Neuron (in vitro differentiated cells): ENCODE data around the gene ZNF627.
"Not testable (repeated sequence)": the region's sequence is repeated elsewhere in the genome, so short reads cannot be mapped to it uniquely, and the experiment has no call there.

Experiments
- H2AFZ ChIP-seq: one replicate; pipeline ENCODE4 v1.6.1; 2013; ENCODE audit warnings: low read depth, mild to moderate bottlenecking, inconsistent platforms, low read length, moderate library complexity
- H3K27me3 ChIP-seq: one replicate; pipeline ENCODE4 v1.6.1; 2013; ENCODE audit warnings: low read length; ENCODE audit not compliant: insufficient read depth
- H3K36me3 ChIP-seq: one replicate; pipeline ENCODE4 v1.6.1; 2013; ENCODE audit warnings: low read length; ENCODE audit not compliant: insufficient read depth
- H3K4me1 ChIP-seq: one replicate; pipeline ENCODE4 v1.6.1; 2013; ENCODE audit warnings: low read length; ENCODE audit not compliant: insufficient read depth
- H3K4me3 ChIP-seq: 2 replicates; pipeline ENCODE4 v1.5.1; 2013; ENCODE audit warnings: mild to moderate bottlenecking, low read length, moderate library complexity
- H3K9me3 ChIP-seq: one replicate; pipeline ENCODE4 v1.6.1; 2013; ENCODE audit warnings: low read length

The ZNF627 gene

DNA sequence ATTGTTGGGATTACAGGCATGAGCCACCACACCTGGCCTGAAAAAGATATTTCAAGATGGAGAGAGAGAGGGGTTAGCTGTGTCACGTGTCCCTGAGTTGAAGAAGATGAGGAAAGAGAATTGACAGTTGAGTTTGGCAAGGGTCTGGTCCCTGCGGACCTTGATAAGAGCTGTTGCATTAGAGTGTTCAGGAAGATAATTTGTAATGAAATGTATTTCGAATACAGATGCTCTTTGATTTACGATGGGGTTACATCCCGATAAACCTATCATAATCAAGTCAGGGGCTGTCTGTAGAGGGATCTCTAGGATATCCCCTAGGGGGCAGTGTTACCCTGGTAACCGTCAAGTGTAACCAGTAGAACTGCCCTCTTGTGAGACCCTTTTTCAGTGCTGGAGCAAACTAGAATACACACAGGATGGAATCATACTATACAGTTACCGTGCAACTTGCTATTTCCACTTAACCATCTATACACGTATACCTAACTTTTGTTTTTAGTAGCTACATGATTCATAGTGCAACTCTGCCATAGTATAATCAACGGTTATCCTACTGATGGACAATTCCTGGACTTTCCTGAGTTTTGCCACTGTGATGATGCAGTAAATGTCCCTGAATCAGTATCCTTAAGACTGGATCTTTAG lies 36.8 kb upstream of the ZNF627 start:
- Histone ChIP-seq H3K4me3 (no peak overlapping the region), H2AFZ (no peak overlapping the region), H3K4me1 (peaks cover 9% of the 10 kb centered on the region), H3K9me3 (no peaks in the 10 kb centered on the region), H3K36me3 (peaks cover 5% of the 10 kb centered on the region), H3K27me3 (no peaks in the 10 kb centered on the region)

DNA sequence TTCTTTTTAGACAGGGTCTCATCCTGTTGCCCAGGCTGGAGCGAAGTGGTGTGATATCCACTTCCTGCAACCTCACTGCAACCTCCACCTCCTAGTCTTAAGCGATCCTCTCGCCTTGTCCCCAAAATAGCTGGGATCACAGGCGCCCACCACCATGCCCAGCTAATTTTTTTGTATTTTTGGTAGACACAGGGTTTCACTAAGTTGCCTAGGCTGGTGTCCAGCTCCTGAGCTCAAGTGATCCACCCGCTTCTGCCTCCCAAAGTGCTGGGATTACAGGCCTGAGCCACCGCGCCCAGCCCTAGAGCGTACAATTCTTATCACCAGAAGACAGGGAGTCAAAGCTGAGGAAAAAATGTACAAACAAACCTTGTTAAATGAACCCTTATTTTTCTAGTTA lies 33.8 kb upstream of the ZNF627 start:
- Histone ChIP-seq H3K4me1 (peaks cover under 1% of the 10 kb centered on the region), H3K36me3 (no peaks in the 10 kb centered on the region), H3K9me3 (no peaks in the 10 kb centered on the region), H2AFZ (no peak overlapping the region), H3K4me3 (no peak overlapping the region), H3K27me3 (no peaks in the 10 kb centered on the region)

DNA sequence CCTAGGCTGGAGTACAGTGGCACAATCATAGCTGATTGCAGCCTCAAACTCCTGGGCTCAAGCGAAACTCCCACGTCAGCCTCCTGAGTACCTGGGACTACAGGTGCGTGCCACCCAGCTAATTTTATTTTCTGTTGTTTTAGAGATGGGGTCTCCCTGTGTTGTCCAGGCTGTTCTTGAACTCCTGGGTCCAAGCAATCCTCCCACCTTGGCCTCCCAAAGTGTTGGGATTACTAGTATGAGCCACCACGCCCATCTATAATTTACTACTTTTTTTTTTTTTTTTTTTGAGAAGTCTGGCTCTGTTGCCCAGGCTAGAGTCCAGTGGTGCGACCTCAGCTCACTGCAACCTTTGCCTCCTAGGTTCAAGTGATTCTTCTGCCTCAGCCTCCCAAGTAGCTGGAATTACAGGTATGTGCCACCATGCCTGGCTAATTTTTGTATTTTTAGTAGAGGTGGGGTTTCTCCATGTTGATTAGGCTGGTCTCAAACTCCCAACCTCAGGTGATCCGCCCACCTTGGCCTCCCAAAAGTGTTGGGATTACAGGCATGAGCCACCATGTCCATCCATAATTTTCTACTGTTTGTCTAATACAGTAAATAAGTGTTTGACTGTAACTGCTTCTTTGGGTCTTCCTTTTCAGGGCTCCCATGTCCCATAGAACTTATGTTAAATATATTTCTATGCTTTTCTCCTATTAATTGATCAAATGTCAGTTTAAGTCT lies 33.0 kb upstream of the ZNF627 start:
- not testable (repeated sequence) for H3K36me3 ChIP-seq, H3K4me3 ChIP-seq, H3K27me3 ChIP-seq, H3K4me1 ChIP-seq, H2AFZ ChIP-seq, H3K9me3 ChIP-seq

DNA sequence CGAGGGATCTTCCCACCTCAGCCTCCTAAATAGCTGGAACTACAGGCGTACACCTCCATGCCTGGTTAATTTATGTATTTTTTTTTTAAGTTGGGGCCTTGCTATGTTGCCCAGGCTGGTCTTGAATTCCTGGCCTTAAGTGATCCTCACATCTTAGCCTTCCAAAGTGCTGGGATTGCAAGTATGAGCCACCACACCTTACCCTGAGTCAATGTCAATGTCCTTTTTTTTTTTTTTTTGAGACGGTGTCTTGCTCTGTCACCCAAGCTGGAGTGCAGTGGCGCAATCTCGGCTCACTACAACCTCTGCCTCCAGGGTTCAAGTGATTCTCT lies 31.7 kb upstream of the ZNF627 start:
- H2AFZ ChIP-seq, H3K27me3 ChIP-seq, H3K36me3 ChIP-seq, H3K4me3 ChIP-seq, H3K4me1 ChIP-seq, H3K9me3 ChIP-seq: not testable (repeated sequence)

DNA sequence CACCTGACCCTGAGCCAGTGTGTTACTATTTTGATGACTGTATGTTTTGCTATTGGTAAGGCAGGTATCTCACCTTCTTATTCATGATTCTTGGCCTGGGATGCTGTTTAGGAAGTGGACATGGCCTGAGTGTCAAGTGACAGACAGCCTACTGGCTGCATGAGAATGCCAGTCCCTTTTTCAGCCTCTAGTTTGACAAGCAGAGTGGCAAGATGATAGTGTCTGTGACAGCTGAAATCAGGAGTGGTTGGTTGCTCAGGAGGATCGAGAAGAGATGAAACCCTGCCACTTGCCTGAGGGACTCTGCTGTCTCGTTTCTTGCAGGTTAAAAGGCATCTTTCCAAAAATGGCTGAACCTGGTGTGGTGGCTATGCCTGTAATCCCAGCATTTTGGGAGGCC lies 31.1 kb upstream of the ZNF627 start:
- H2AFZ ChIP-seq = no peak overlapping the region
- H3K36me3 ChIP-seq = no peaks in the 10 kb centered on the region
- H3K4me3 ChIP-seq = no peak overlapping the region
- no peaks in the 10 kb centered on the region for H3K4me1 ChIP-seq
- H3K27me3 ChIP-seq = no peaks in the 10 kb centered on the region
- no peaks in the 10 kb centered on the region for H3K9me3 ChIP-seq

DNA sequence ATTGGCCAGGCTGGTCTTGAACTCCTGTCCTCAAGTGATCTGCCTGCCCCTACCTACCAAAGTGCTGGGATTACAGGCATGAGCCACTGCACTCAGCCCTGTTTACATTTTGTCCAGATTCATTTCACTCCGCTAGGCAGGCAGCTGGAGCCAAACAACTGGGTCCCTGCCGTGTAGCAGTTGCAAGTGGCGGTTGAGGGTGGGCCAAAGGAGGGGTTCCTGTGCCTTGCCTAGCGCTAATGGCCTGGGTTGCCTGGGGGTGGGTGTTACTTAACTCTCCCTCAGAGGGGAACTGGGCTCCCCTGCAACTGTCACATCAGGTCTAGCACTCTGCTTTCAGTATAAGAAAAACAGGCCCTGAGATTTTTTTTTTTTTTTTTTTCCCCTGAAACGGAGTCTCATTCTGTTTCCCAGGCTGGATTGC lies 27.2 kb upstream of the ZNF627 start:
- H3K36me3 ChIP-seq = no peaks in the 10 kb centered on the region
- no peaks in the 10 kb centered on the region for H3K27me3 ChIP-seq
- H3K4me3 ChIP-seq = no peak overlapping the region
- no peak overlapping the region for H2AFZ ChIP-seq
- H3K4me1 ChIP-seq = no peaks in the 10 kb centered on the region
- no peaks in the 10 kb centered on the region for H3K9me3 ChIP-seq

DNA sequence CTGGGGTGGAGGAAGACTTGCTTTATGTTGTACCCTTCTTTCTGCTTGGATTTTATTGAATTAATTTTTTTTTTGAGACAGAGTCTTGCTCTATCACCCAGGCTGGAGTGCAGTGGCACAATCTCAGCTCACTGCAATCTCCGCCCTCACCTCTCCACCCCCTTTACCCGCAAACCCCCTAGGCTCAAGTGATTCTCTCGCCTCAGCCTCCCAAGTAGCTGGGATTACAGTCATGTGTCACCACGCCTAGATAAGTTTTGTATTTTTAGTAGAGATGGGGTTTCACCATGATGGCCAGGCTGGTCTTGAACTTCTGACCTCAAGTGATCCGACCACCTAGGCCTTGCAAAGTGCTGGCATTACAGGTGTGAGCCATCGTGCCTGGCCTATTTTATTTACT lies 23.9 kb upstream of the ZNF627 start:
- not testable (repeated sequence) for H3K4me3 ChIP-seq, H3K9me3 ChIP-seq, H2AFZ ChIP-seq, H3K4me1 ChIP-seq, H3K36me3 ChIP-seq, H3K27me3 ChIP-seq

DNA sequence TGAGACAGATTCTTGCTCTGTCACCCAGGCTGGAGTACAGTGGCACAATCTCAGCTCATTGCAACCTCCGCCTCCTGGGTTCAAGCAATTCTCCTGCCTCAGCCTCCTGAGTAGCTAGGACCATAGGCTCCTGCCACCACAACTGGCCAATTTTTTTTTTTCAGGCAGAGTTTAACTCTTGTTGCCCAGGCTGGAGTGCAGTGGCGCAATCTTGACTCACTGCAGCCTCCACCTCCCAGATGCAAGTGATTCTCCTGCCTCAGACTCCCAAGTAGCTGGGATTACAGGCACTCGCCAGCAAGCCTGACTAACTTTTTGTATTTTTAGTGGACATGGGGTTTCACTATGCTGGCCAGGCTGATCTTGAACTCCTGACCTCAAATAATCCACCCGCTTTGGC lies 23.5 kb upstream of the ZNF627 start:
- not testable (repeated sequence) for H3K4me1 ChIP-seq, H3K9me3 ChIP-seq, H3K36me3 ChIP-seq, H2AFZ ChIP-seq, H3K4me3 ChIP-seq, H3K27me3 ChIP-seq

DNA sequence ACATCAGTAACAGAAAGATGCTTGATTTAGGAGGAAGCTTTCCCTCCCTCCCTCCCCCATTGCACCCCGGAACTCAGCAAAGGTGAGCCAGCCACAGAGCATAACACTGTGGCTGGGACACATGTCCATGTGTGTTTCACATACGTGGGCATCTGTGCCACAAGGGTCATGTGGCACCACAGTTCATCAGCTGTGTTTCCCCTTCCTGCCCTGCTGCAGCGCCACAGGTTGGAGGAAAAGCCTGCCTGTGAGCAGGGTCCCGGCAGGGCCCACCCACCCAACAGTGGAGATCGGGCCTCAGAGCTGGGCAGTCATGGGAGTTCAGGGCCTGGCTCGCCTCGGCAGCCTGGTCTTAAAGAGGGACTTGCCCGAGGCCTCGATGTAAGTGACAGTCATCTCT lies 22.6 kb upstream of the ZNF627 start:
- Histone ChIP-seq H3K4me3 (no peak overlapping the region), H2AFZ (no peak overlapping the region), H3K27me3 (no peaks in the 10 kb centered on the region), H3K4me1 (peaks cover 9% of the 10 kb centered on the region), H3K36me3 (no peaks in the 10 kb centered on the region), H3K9me3 (no peaks in the 10 kb centered on the region)

DNA sequence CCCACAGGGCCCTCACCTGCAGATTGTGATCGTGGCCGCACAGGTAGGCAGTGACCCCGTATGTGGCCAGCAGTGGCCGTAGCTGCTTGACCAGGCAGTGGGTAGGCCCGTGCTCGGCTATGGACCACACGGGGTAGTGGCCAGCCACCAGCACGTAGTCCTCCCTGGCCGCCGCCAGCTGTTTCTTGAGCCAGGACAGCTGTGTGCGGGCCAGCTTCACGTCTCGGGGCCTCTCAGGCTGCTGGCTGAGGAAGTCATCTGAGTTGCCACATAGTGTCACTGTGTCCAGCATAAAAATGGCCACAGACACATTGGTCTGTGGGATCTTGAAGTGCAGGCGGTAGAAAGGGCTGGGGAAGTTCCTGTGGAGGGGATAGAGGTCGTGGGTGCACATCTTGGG lies 21.1 kb upstream of the ZNF627 start:
- Histone ChIP-seq H3K36me3 (no peaks in the 10 kb centered on the region), H3K27me3 (no peaks in the 10 kb centered on the region), H2AFZ (no peak overlapping the region), H3K4me3 (no peak overlapping the region), H3K9me3 (no peaks in the 10 kb centered on the region), H3K4me1 (peaks cover 9% of the 10 kb centered on the region)

DNA sequence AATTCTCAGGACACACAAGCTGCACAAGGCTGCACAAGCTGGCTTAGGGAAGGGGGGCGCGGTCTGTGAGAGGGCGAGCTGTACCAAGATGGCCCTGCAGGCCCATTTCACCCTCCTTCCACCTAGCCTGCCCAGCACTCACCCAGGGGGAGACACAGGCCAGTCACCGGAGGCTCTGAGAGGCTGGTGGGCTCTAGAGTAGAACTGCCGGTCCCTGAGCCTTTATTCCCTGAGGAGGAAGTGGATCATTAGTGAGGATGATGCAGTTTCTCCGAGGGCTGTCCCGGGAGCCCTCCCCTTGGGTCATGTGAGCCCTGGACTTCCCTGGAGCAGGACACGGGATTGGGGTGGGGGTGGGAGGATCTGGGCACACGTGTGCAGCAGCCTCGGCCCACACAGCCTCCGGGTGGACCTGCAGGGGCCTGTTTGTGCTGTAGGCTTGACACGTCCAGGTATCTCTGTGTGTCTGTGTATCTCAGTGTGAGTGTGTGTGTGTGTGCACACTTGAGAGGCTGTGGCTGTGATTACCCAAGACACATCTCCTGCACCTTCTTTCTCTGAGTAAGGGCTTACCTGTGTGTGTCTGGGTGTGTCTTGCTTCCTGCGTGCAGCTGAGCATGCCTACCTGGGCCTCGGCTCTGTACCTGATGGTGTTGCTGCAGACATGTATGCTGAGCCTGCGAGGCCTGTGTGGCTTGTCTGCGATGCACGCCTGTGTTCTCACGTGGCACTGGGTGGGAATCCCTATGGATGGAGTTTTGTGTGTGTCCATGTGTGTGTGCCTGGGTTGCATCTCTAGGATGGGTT lies 19.6 kb upstream of the ZNF627 start, which contains the start of gene ACP5:
Gene ACP5 (minus strand): TSS at position 195 of the 807 bp plus-strand sequence. CDS start 328 bp downstream, outside the sequence.
- Histone ChIP-seq H3K4me1 (peaks cover 9% of the 10 kb centered on the region), H2AFZ (no peak within 1 kb of the TSS), H3K4me3 (no peak within 1 kb of the TSS), H3K9me3 (no peaks in the 10 kb centered on the region), H3K27me3 (no peaks in the 10 kb centered on the region), H3K36me3 (no peaks in the 10 kb centered on the region)

DNA sequence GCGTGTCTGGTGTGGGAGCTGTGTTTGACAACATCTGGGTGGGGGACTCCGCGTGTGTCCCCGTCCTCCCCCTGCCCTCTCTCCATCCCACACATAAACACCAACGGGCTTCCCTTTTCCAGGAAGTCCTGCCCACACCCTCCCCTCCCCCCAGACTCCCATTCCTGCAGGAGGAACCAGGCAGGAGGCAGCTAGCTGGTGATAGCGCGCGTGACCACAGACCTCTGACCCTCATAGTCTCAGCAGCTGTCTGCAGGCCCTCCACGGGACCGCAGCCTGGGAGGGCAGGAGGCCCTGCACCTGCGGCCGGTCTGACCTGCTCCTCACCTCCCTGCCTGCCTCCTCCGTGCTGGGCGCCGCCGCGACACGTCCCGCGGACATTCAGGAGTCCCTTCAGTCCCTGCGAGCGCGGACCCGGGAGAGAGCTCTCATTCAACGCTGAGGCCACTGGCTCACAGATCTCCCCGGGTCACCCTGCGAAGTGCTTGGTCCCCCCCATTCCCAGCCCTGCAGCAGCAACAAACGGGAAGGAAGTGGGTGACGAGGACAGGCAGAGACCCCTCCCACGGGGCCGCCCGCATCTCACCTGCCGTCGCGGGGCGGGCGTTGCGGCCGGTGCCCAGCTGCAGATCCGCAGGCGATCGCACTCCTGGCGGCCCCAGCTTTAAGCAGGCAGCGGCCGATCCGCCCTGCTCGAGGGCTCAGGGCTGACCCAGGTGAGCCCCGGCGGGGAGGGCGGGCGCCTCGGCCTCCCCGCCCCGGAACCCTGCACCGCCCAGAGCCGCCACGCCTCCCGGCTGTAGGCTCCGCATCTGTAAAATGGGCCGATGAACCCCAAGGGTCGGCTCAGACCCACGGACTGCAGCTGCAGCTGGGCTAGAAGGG lies 18.8 kb upstream of the ZNF627 start:
- peaks cover 9% of the 10 kb centered on the region for H3K4me1 ChIP-seq

DNA sequence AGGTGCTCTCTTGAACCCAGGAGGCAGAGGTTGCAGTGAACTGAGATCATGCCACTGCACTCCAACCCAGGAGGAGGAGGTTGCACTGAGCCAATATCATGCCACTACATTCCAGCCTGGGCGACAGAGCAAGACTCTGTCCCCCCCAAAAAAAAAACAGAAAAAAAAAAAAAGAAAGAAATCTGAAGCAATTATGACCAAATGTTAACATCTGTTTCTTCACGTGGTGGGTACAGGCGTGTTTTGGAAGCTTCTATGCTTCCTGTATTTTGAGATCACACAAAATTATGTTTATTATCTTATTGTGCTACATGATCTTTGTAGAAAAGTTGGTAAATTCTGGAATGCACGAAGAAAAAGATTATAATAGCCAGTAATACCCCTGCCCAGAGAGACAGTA lies 17.2 kb upstream of the ZNF627 start:
- Histone ChIP-seq H3K4me3 (no peak overlapping the region), H3K9me3 (no peaks in the 10 kb centered on the region), H3K27me3 (no peaks in the 10 kb centered on the region), H3K36me3 (no peaks in the 10 kb centered on the region), H2AFZ (no peak overlapping the region), H3K4me1 (peaks cover 9% of the 10 kb centered on the region)

More for the DNA sequence above, 18.8 kb upstream of the ZNF627 start:
- Histone ChIP-seq H2AFZ (no peak overlapping the region), H3K4me3 (no peak overlapping the region), H3K9me3 (no peaks in the 10 kb centered on the region), H3K27me3 (no peaks in the 10 kb centered on the region), H3K36me3 (no peaks in the 10 kb centered on the region)
